Peyer's patch (tissue), 4 donors: ENCODE data around the gene CR1L.

ENCODE experiments used
- POLR2A ChIP-seq, 2 donors: fragments of 450-650 bp; IDR thresholded peaks; one replicate each; pipeline ENCODE4 v1.5.1; 2017; ENCODE audit warnings: antibody characterized with exemption in 2 of 2, mild to moderate bottlenecking in 2 of 2, moderate library complexity in 2 of 2
- TF ChIP-seq, protein P1 (sequence below), 6 experiments: fragments of 450-650 bp in 4 of 6; fragments of 200-600 bp in 2 of 6; sonication (generic) in 1 of 6; IDR thresholded peaks; one replicate each; pipeline ENCODE4 v1.5.1; 2017 to 2019; ENCODE audit warnings: antibody characterized with exemption in 6 of 6, mild to moderate bottlenecking in 3 of 6, moderate library complexity in 1 of 6

- TF ChIP-seq, protein P1, sequence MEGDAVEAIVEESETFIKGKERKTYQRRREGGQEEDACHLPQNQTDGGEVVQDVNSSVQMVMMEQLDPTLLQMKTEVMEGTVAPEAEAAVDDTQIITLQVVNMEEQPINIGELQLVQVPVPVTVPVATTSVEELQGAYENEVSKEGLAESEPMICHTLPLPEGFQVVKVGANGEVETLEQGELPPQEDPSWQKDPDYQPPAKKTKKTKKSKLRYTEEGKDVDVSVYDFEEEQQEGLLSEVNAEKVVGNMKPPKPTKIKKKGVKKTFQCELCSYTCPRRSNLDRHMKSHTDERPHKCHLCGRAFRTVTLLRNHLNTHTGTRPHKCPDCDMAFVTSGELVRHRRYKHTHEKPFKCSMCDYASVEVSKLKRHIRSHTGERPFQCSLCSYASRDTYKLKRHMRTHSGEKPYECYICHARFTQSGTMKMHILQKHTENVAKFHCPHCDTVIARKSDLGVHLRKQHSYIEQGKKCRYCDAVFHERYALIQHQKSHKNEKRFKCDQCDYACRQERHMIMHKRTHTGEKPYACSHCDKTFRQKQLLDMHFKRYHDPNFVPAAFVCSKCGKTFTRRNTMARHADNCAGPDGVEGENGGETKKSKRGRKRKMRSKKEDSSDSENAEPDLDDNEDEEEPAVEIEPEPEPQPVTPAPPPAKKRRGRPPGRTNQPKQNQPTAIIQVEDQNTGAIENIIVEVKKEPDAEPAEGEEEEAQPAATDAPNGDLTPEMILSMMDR (IDR thresholded peaks at IDR 0.05), result no peak
- no peak for TF ChIP-seq POLR2A (IDR thresholded peaks at IDR 0.05)
Observed at GRCh38 chr1:207606362-207606755, 38.6 kb upstream of the CR1L start.
